ENCODE results near the gene SLC16A7. TPM values are rescaled to one million over a fixed set of nuclear protein-coding genes. Genes with fewer than 3 reads are reported as not detected.

The SLC16A7 gene
- total and polyA plus RNA-seq, 2 experiments from 2014 or later: 15.7 to 49.0 TPM

GRCh38 chr12:59675461-59675860 lies 79.6 kb downstream of the SLC16A7 start:
- no peak overlapping the region for H3K9ac ChIP-seq
- no peaks in the 10 kb centered on the region for H3K36me3 ChIP-seq (ENCODE audit: low read depth)
- no peaks in the 10 kb centered on the region for H3K4me1 ChIP-seq (ENCODE audit: insufficient read depth)
- no peaks in the 10 kb centered on the region for H3K9me3 ChIP-seq (ENCODE audit: low read depth)
- H3K9me2 ChIP-seq (ENCODE audit: insufficient read depth): no peaks in the 10 kb centered on the region
- H3K27me3 ChIP-seq (replicated peaks; ENCODE audit: insufficient read depth): no peaks in the 10 kb centered on the region
- no peaks in the 10 kb centered on the region for H4K20me1 ChIP-seq (ENCODE audit: insufficient read depth)
- no peak overlapping the region for H3K4me3 ChIP-seq
- no peaks in the 10 kb centered on the region for H3K79me2 ChIP-seq (ENCODE audit: insufficient read depth)
- no peak overlapping the region for H3K4me2 ChIP-seq (ENCODE audit: unreplicated experiment)
- WGBS, 2 experiments (ENCODE audit: low coverage in 1 of 2, low lambda C conversion rate in 2 of 2, missing lambda C conversion rate in 2 of 2): 97 to 100% methylated on average over 1 of the region's 1 CpG
- H3F3A ChIP-seq (ENCODE audit: insufficient read depth): no peaks in the 10 kb centered on the region
- H3K27ac ChIP-seq: no peak overlapping the region
- TF ChIP-seq EZH2 (IDR thresholded peaks at IDR 0.05; ENCODE audit: insufficient read depth, poor library complexity, severe bottlenecking) (no peak), EZH2phosphoT487 (IDR thresholded peaks at IDR 0.05; ENCODE audit: insufficient read depth, low read depth) (no peak)
- no peak for DNase-seq
- no peak overlapping the region for H2AFZ ChIP-seq
- in situ Hi-C loops (cut with MboI): no loop called here

DNA sequence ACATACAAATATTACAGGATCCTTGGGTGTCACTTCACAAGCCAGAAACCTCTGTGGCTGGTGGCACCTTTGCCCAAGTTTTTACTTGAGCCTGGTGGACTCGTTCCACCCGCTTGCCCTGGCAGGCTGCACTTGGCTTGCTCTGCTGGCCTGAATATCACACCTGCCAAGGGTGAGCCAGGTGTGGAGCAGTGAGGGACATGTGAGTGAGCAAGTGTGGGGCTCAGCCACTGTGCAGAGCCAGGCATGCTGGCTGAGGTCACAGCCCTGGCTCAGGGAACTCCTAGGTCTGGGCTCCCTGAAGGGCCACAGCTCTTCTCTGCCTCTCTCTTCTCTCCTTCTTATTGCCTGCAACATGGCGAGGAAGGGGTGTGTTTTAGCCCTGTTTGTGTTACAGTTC lies 82.0 kb downstream of the SLC16A7 start:
- no peak overlapping the region for H3K4me3 ChIP-seq
- no peak overlapping the region for H3K4me2 ChIP-seq (ENCODE audit: unreplicated experiment)
- H3K9ac ChIP-seq: no peak overlapping the region
- H3K36me3 ChIP-seq (ENCODE audit: low read depth): no peaks in the 10 kb centered on the region
- H3F3A ChIP-seq (ENCODE audit: insufficient read depth): no peaks in the 10 kb centered on the region
- H3K9me2 ChIP-seq (ENCODE audit: insufficient read depth): no peaks in the 10 kb centered on the region
- H2AFZ ChIP-seq: no peak overlapping the region
- TF ChIP-seq EZH2phosphoT487 (IDR thresholded peaks at IDR 0.05; ENCODE audit: insufficient read depth, low read depth) (no peak), EZH2 (IDR thresholded peaks at IDR 0.05; ENCODE audit: insufficient read depth, poor library complexity, severe bottlenecking) (no peak)
- H3K9me3 ChIP-seq (ENCODE audit: low read depth): no peaks in the 10 kb centered on the region
- no peaks in the 10 kb centered on the region for H3K79me2 ChIP-seq (ENCODE audit: insufficient read depth)
- in situ Hi-C loops (cut with MboI): no loop called here
- H3K27me3 ChIP-seq (replicated peaks; ENCODE audit: insufficient read depth): no peaks in the 10 kb centered on the region
- H3K4me1 ChIP-seq (ENCODE audit: insufficient read depth): no peaks in the 10 kb centered on the region
- no peaks in the 10 kb centered on the region for H4K20me1 ChIP-seq (ENCODE audit: insufficient read depth)
- H3K27ac ChIP-seq: no peak overlapping the region
- no peak for DNase-seq
- 96% methylated on average over 3 of the region's 3 CpGs for WGBS, 2 experiments (ENCODE audit: low coverage in 1 of 2, low lambda C conversion rate in 2 of 2, missing lambda C conversion rate in 2 of 2)

GRCh38 chr12:59678759-59679411 lies 83.1 kb downstream of the SLC16A7 start:
- 87 to 95% methylated on average over 5 of the region's 5 CpGs for WGBS, 2 experiments (ENCODE audit: low coverage in 1 of 2, low lambda C conversion rate in 2 of 2, missing lambda C conversion rate in 2 of 2)
- H3K27ac ChIP-seq: no peak overlapping the region
- no peak for TF ChIP-seq EZH2phosphoT487 (IDR thresholded peaks at IDR 0.05; ENCODE audit: insufficient read depth, low read depth)
- no peak for TF ChIP-seq EZH2 (IDR thresholded peaks at IDR 0.05; ENCODE audit: insufficient read depth, poor library complexity, severe bottlenecking)

GRCh38 chr12:59689776-59690175 lies 93.9 kb downstream of the SLC16A7 start:
- 91 to 98% methylated on average over 2 of the region's 2 CpGs for WGBS, 2 experiments (ENCODE audit: low coverage in 1 of 2, low lambda C conversion rate in 2 of 2, missing lambda C conversion rate in 2 of 2)
- no peak overlapping the region for H3K27ac ChIP-seq
- no peak for TF ChIP-seq EZH2phosphoT487 (IDR thresholded peaks at IDR 0.05; ENCODE audit: insufficient read depth, low read depth)
- no peak for TF ChIP-seq EZH2 (IDR thresholded peaks at IDR 0.05; ENCODE audit: insufficient read depth, poor library complexity, severe bottlenecking)
- peak; percentile 10 for DNase-seq
- H3F3A ChIP-seq (ENCODE audit: insufficient read depth): 0 out of 2 replicates have a peak, but pooled peaks cover 6% of the 10 kb centered on the region
- no peaks in the 10 kb centered on the region for H3K9me3 ChIP-seq (ENCODE audit: low read depth)
- no peak overlapping the region for H3K9ac ChIP-seq
- H3K27me3 ChIP-seq (replicated peaks; ENCODE audit: insufficient read depth): no peaks in the 10 kb centered on the region
- no peak overlapping the region for H3K4me2 ChIP-seq (ENCODE audit: unreplicated experiment)
- H3K9me2 ChIP-seq (ENCODE audit: insufficient read depth): no peaks in the 10 kb centered on the region
- H3K79me2 ChIP-seq (ENCODE audit: insufficient read depth): 0 out of 2 replicates have a peak, but pooled peaks cover 5% of the 10 kb centered on the region
- in situ Hi-C loops (cut with MboI): no loop called here
- H3K4me1 ChIP-seq (ENCODE audit: insufficient read depth): peaks cover under 1% of the 10 kb centered on the region
- H2AFZ ChIP-seq: no peak overlapping the region
- no peaks in the 10 kb centered on the region for H3K36me3 ChIP-seq (ENCODE audit: low read depth)
- H4K20me1 ChIP-seq (ENCODE audit: insufficient read depth): no peaks in the 10 kb centered on the region
- no peak overlapping the region for H3K4me3 ChIP-seq

More at GRCh38 chr12:59678759-59679411, 83.1 kb downstream of the SLC16A7 start:
- Histone ChIP-seq H3K36me3 (ENCODE audit: low read depth) (no peaks in the 10 kb centered on the region), H3K9ac (no peak overlapping the region), H3K27me3 (replicated peaks; ENCODE audit: insufficient read depth) (no peaks in the 10 kb centered on the region), H4K20me1 (ENCODE audit: insufficient read depth) (no peaks in the 10 kb centered on the region), H3K4me1 (ENCODE audit: insufficient read depth) (no peaks in the 10 kb centered on the region), H3K4me2 (ENCODE audit: unreplicated experiment) (no peak overlapping the region), H3F3A (ENCODE audit: insufficient read depth) (no peaks in the 10 kb centered on the region), H3K79me2 (ENCODE audit: insufficient read depth) (no peaks in the 10 kb centered on the region), H3K9me2 (ENCODE audit: insufficient read depth) (no peaks in the 10 kb centered on the region), H2AFZ (no peak overlapping the region), H3K9me3 (ENCODE audit: low read depth) (no peaks in the 10 kb centered on the region), H3K4me3 (no peak overlapping the region)
- in situ Hi-C loops (cut with MboI): no loop called here
- no peak for DNase-seq
